ENCODE measurements around the gene CUL4A.

CUL4A gene

GRCh38 chr13:113272031-113272430, 62.6 kb downstream of the CUL4A start:
- H3K27ac ChIP-seq = peak overlapping the region in 2 of 21 experiments; percentile 21 to 41
- no peak overlapping the region for H3K4me3 ChIP-seq

- Histone ChIP-seq H3K27ac (peak overlapping the region in 1 of 21 experiments; percentile 19), H3K4me3 (no peak overlapping the region)
Measured at GRCh38 chr13:113272701-113273181, 63.3 kb downstream of the CUL4A start.

GRCh38 chr13:113273321-113273720, 63.9 kb downstream of the CUL4A start:
- peak overlapping the region in 3 of 21 experiments; percentile 19 to 36 (median 26) for H3K27ac ChIP-seq
- no peak overlapping the region for H3K4me3 ChIP-seq

GRCh38 chr13:113273851-113274590, 64.6 kb downstream of the CUL4A start:
- peak overlapping the region in 10 of 21 experiments; percentile 5 to 51 (median 25) for H3K27ac ChIP-seq
- no peak overlapping the region for H3K4me3 ChIP-seq

- Histone ChIP-seq H3K27ac (peak overlapping the region in 6 of 21 experiments; percentile 17 to 51 (median 33)), H3K4me3 (no peak overlapping the region)
Measured at GRCh38 chr13:113274721-113275120, 65.3 kb downstream of the CUL4A start.

GRCh38 chr13:113275387-113275786, 66.0 kb downstream of the CUL4A start:
- H3K27ac ChIP-seq = no peak overlapping the region

GRCh38 chr13:113280126-113280525, 70.7 kb downstream of the CUL4A start:
- H3K27ac ChIP-seq = no peak overlapping the region
- H3K4me3 ChIP-seq = no peak overlapping the region

More at GRCh38 chr13:113275387-113275786, 66.0 kb downstream of the CUL4A start:
- no peak overlapping the region for H3K4me3 ChIP-seq

GRCh38 chr13:113283904-113284303, 74.5 kb downstream of the CUL4A start:
- H3K4me3 ChIP-seq = no peak overlapping the region
- no peak overlapping the region for H3K27ac ChIP-seq

- H3K27ac ChIP-seq = no peak overlapping the region
Measured at GRCh38 chr13:113288880-113289279, 79.5 kb downstream of the CUL4A start.

GRCh38 chr13:113291129-113291528, 81.7 kb downstream of the CUL4A start:
- peak overlapping the region in 9 of 21 experiments; percentile 49 to 88 (median 80) for H3K27ac ChIP-seq

More at GRCh38 chr13:113288880-113289279, 79.5 kb downstream of the CUL4A start:
- no peak overlapping the region for H3K4me3 ChIP-seq

GRCh38 chr13:113292021-113292862, 82.8 kb downstream of the CUL4A start:
- H3K27ac ChIP-seq = peak overlapping the region in 18 of 21 experiments; percentile 25 to 88 (median 74)
- peak overlapping the region in 3 of 7 experiments; percentile 8 to 14 (median 11) for H3K4me3 ChIP-seq

More at GRCh38 chr13:113291129-113291528, 81.7 kb downstream of the CUL4A start:
- H3K4me3 ChIP-seq = no peak overlapping the region

- Histone ChIP-seq H3K4me3 (no peak overlapping the region), H3K27ac (no peak overlapping the region)
Measured at GRCh38 chr13:113293686-113294085, 84.3 kb downstream of the CUL4A start.

- Histone ChIP-seq H3K27ac (peak overlapping the region in 3 of 21 experiments; percentile 93 to 96 (median 94)), H3K4me3 (no peak overlapping the region)
Measured at GRCh38 chr13:113295776-113296175, 86.4 kb downstream of the CUL4A start.

- Histone ChIP-seq H3K4me3 (peak within 1 kb of the TSS; percentile 66 to 97 (median 95)), H3K27ac (peak within 1 kb of the TSS; percentile 72 to 98 (median 93))
Measured at GRCh38 chr13:113296823-113297369, 87.5 kb downstream of the CUL4A start, which contains the start of gene LAMP1. Gene LAMP1 (plus strand): TSS chr13:113297239. CDS start chr13:113297435, 196 bp downstream.

GRCh38 chr13:113297370-113298042, 88.1 kb downstream of the CUL4A start:
- peak overlapping the region; percentile 72 to 98 (median 93) for H3K27ac ChIP-seq
- H3K4me3 ChIP-seq = peak overlapping the region; percentile 66 to 97 (median 95)

GRCh38 chr13:113298043-113298945, 88.9 kb downstream of the CUL4A start:
- H3K4me3 ChIP-seq = peak overlapping the region; percentile 66 to 97 (median 95)
- peak overlapping the region in 19 of 21 experiments; percentile 73 to 98 (median 94) for H3K27ac ChIP-seq

- Histone ChIP-seq H3K27ac (no peak overlapping the region), H3K4me3 (no peak overlapping the region)
Measured at GRCh38 chr13:113299951-113300350, 90.5 kb downstream of the CUL4A start.

- H3K27ac ChIP-seq = peak overlapping the region in 3 of 21 experiments; percentile 21 to 45 (median 25)
- H3K4me3 ChIP-seq = no peak overlapping the region
Measured at GRCh38 chr13:113302986-113303385, 93.6 kb downstream of the CUL4A start.

Measured in skin epidermis (tissue), 12 donors.